NCI-H2227 (cell line): ENCODE results near the gene MXI1.
A peak's percentile ranks its signal among the peaks of the same experiment; 100 is the strongest.
"Not testable (repeated sequence)": the region's sequence is repeated elsewhere in the genome, so short reads cannot be mapped to it uniquely, and the experiment has no call there.

Experiments used
- DNase-seq: peaks from one replicate; lab custom pipeline; 2025; ENCODE audit not compliant: unreplicated experiment; lab: John Stamatoyannopoulos, UW

Gene MXI1

DNA sequence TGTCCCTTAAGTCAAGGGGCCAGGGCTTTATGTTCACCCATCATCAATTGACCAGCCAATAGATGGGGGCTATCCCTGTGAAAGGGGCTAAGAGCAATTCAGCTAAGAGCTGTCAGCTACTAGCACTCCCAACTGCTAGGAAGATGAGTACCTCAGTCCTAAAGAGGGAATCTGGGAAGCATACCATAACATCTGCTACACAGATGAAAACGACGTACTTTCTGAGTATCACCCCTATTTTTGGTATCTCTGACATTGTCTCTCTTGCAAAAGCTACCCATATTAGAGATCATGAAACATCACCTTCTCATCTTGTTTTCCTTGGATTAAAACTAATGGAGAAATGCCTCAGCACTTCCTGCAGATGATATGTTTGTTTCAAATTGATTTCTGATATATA, 104.8 kb downstream of the MXI1 start:
- DNase-seq = no peak

DNA sequence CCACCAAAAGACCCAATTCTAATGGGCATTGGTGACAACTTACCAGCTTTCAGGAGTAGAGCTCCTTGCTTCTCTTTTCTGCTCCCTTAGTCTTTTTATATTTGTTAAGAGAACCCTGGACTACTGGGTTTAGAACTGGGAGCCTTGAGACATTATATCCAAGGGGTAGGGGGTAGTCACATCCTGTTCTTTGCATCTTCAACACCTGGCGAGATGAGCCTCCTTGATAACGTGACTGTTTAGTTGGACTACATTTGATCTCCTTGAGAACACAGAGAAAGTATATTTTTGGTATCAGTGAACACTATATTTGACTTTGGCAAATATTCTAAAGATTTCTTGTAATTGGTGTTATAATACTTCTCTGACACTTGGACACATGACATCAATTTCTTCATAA, 106.3 kb downstream of the MXI1 start:
- no peak for DNase-seq

DNA sequence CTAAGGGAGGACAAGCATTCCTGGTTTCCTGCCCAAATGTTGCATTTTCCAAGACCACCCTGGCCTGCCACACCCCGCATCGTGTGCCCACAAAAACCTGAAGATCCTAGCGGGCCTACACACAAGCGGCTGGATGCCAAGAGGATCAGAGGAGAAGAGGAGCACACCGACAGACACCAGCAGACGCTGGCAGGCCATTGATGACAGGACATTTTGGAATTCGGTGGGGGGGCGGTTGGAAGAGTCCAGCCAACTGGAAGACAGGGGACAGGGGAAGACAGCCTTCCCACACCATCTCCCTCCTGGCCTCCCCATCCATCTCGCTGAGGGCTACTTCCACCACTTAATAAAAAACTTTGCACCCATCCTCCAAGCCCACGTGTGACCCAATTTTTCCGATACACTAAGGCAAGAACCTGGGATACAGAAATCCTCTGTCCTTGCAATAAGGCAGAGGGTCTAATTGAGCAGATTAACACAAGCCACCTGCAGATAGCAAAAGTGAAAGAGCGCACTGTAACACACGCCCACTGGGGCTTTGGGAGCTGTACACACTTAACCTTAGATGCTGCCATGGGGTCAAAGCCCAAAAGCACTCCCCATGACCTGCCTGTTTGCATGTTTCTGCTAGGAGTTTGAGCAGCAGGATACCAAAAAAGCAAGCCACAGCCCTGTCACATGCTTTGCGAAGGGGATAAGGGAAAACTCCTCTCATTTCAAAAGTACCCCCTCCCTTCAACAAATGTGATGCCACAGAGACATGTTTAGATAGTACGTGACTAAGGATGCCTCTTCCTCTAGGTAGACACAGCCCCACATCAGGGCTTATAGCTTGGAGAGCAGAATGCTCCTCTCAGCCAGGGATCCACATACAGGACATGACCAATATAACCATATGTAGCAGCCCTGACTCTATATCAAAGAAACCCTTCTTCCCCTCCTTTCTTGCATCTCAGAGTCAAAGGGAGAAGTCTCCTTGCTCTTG, 110.8 kb downstream of the MXI1 start:
- no peak for DNase-seq

DNA sequence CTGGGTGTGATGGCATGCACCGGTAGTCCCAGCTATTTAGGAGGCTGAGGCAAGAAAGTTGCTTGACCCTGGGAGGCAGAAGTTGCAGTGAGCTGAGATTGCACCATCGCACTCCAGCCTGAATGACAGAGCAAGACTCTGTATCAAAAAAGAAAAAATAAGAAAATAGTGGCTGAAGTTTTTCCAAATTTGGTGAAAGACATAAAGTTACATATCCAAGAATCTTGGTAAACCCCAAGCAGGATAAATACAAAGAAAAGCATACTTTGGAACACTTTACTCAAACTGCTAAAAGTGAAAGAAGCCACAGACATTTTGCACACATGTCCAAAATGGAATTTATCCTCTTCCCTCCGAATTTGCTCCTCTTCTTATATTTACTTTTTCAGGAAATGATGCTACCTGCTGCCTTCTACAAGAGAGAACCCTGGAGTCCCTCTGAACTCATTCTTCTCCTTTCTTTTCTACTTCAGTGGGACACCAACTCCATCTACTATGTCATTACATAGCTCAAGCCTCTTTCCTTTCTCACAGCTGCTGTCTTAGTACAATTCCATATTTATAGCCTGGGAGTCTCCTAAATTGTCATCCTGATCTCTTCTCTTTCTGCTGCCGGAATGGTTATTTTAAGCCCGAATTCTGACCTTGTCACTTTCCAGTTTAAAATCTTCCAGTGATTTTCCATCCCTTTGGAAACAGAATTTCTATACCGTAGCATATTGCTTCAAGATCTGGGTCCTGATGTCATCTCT, 114.6 kb downstream of the MXI1 start:
- no peak for DNase-seq

DNA sequence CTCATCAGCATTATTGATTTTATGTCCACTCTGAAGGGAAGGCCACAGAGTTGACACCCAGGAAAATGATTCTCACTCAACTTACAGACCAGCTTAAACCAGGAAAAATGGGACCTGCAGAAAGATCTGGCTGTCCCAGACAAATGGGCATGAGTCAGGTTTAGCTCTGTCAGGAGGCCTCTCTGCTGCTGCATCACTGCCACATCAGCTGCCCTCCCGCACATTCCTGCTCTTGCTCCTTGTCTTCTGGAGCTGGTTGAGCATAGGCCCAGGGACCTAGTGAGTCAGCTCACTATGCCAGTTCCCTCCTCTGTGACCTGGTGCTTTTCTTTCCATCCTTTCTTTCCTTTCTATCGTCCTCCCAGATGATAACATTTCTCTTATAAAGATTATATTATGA, 116.1 kb downstream of the MXI1 start:
- DNase-seq = no peak

DNA sequence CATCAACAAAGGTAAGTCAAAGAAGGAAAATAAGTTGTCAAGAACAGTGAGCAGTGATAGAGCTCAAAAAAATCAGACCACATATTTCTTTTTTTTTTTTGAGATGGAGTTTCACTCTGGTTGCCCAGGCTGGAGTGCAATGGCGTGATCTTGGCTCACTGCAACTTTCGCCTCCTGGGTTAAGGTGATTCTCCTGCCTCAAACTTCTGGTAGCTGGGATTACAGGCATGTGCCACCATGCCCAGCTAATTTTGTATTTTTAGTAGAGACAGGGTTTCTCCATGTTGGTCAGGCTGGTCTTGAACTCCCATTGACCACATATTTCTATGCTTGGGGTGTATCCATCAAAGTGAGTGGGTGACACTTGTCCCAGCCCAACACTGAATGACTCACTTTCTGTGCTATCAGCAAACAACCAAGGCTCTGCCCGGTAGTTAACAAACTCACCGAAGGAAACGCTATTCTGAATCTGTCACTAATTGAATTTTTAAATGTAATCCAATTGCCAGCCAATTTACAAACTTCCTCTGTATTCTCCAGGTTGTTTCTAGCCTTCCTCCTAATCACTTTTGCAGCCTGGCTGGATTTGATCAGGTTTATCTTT, 116.9 kb downstream of the MXI1 start:
- no peak for DNase-seq

DNA sequence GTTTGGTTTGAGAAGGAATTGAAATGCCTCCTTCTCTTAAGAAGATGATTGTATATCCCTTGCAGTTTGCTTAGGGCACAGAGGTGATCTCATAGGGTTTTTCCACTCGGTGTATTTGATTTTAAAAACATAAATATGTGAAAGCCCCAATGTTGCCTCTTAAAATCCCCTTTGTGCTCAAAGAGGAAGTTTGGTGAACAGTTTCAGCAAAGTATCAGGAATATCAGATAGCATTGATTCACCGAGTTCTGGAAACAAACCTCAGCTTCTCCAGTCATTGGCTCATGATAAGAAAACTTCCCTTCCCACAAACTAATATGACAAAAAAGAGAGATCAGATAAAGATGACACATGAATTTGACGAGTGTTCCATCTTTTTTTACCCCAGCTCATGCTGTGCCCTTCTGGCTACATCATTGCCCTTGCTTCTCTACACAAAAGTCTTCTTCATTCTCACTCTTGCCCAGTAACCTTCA, 117.4 kb downstream of the MXI1 start:
- no peak for DNase-seq

DNA sequence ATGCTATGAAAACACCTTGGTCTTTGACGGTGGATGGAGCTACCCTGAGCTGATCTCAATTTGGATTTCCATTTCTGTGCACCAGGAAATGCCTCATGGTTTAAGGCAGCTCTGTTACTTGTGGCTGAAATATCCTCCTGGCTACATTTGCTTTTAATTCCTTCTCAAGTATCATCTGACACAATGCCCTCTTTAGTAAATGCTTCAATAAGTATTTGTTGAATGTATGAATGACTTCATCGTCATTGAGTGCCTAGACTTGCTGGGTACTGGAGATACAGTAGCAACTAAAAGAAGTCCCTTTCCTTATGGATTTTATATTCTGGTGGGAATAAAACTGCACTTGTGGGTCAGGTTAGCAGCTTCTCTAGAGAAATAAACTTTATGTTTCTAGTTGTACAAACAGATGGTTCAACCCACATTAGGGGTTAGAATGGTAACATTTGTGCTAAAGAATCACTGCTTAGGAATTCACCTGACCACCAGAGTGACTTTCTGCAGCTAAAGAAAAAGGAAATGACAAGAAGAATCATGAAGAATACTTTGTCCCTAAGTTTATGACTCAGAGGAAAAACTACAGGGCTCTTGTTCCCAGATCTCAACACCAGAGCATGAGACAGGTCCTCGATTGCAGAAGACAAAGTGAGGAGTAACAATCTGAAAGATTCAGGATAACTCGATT, 119.1 kb downstream of the MXI1 start:
- DNase-seq = no peak

DNA sequence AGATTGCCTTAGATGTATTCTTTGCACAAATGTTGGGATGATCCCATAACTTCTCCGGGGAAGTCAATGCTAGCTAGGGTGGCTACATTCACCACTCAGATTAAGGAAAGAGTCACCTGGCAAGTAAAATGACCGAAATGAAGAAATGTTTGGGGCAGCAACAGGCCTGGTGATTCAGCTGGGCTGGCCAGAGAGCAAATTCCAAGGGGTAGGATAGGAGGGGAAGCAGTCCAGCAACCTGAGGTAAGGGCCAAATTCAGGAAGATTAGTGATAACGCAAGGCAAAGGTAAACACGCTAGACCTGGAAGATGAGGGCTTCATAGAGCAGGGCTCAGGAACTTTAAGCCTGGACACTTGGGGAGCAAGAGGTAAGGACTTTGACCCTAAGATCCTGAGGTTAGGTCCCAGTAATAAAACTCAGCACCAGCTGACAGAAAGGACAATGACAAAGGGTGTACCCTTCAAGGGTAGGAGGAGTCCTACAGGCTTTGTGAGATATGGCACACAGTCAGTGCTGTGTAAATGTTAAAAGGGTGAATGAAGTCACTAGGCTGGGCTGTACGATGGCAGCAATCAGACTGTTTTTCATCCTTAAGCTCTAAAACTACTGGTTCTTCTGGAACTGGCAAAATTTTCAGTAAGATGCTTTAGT, 120.0 kb downstream of the MXI1 start:
- DNase-seq = no peak

DNA sequence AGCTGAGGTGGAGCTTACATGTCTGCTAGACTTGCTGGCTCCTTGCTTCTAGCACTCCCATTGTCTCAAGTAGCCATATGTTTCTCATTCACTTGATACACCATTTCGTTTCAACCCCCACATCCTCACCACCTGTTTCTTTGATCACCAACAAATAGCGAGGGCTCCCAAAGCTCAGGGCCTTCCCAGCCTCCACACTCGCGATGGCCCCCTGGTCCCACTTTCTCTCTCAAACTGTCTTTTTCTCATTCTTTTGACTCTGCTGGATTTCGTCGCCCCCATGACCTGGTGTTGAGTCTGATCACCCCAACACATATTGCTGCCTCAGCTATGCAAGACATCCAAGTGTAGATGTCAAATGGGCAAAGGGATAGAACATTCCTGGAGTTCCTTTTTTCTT, 123.3 kb downstream of the MXI1 start:
- DNase-seq = no peak

DNA sequence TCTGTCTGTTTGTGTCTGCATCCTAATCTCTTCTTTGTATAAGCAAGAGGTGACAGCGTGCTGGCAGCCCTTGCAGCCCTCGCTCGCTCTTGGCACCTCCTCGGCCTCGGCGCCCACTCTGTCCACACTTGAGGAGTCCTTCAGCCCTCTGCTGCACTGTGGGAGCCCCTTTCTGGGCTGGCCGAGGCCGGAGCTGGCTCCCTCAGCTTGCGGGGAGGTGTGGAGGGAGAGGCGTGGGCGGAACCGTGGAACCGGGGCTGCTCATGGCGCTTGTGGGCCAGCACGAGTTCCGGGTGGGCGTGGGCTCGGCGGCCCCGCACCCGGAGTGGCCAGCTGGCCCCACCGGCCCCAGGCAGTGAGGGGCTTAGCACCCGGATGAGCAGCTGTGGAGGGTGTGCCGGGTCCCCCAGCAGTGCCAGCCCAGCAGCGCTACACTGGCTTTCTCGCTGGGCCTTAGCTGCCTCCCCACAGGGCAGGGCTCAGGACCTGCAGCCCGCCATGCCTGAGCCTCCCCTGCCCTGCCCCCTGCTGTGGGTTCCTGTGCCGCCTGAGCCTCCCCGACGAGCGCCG, 123.9 kb downstream of the MXI1 start:
- not testable (repeated sequence) for DNase-seq

DNA sequence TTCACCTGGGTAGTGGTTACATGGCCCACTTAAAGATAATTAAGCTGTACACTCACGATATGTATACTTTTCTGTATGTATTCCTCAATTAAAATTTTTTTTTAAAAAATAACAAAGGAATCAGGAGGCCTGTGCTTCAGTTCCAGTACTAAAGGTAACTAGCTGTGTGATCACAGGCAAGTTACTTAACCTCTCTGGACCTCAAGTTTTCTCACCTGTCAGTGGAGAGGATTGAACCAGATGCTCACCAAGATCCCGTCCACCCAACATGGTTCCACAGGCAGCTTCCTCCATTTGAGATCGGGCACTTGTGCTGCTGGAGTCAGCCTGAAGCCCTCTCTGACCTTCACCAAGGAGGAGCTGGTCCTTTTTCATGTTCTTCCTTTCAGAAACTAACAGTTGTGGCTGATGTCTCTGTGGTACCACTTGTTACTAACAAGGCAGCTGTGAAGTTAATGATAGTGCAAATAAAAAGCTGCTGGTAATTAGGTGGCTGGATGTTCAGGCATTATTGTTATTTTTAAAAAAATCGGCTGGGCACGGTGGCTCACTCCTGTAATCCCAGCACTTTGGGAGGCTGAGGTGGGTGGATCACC, 126.8 kb downstream of the MXI1 start:
- DNase-seq = no peak

DNA sequence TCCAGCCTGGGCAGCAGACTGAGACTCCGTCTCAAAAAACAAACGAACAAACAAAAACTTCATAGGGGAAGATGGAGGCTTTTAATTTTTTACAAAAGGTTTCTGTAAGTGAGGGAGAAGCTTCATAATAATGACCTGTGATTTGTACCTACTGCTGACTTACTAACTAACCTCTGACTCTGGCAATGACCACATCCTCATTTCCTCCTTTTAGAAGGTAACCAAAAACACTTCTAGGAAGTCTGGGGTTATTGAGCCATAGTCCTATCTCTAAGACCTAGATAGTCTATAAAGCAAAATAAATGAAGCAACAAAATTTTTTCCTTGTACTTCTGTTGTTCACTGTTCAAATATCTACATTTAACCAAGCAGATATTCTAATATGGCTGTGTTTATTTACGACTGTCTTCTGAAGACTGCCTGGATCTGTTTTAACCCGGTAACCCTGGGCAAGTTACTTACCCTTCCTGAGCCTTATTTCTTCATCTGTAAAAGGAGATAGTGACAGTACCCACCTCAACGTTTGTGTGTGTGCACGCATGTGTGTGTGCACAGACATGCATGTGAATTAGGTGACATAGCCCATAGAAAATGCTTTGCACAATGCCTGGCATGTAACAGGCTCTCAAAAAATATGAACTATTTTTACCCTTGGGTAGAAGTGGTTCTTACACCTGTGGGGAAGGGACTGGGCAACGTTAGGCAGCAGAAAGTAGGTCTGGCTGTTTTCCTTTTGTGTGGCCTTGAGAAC, 128.1 kb downstream of the MXI1 start:
- no peak for DNase-seq

DNA sequence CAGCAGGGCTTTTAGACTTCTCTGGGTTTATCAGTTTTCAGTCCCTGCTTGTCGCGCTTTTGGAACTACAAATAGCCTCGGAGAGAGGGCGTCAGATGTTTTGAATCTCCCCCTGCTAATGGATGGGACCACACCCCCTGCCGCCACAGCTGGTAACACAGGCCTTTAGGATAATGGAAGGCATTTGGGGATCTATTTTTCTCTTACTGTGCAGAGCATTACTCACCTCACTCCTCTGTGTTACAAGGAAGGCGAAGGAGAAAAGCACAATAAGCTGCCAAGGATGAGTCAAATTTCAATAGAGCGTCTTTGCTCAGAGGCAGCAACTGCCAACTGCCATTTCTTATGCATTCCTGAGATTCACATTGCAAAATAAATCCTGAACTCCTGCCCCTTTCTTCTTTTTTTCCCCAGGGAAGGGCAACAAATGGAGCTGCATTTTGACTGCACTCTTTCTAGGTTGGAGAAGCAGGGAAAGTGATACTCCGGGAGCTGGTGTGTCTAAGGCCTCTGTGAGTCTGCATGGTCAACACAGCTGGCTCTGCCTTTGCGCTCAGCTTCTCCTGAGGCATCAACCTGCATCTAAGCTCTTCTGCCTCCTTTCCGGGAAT, 128.8 kb downstream of the MXI1 start:
- peak; percentile 35 for DNase-seq
